ENCODE results near the gene PLD2.

PLD2 gene

DNA sequence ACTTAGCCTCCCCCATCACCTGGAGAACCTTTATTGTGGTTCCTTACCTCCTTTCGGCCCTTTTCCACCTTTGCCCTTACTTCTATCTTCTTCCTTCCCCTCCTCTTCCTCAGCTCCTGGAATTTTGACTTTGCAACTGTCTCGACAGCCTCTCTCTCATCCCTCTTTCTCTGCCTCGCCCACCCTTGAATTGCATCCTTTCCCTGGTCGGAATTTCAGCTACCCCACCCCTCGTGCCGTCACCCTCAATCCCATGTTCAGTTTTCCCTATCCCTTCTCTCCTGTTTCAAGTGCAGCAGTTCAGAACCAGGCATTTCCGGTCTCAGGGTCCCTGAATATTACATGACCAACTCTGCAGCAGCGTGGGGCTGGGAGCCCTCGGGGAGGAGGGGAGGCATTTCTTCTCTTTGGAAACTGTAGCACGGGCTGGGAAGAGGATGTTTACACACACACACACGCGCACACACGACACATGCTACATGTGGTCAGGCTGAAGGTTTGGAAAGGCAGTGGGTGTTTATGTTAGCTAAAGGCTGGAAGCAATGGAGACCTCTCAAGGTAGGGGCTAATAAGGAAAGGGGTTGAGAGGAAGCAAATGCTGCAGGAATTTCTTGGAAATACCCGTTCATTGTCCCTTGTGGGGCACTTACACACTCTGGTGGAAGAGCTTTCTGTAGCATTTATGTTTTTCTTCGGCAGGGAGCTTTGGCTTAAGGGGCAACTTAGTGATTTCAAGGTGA, 27.2 kb downstream of the PLD2 start:
- no peak for DNase-seq (ENCODE audit: low read depth in 2 of 2)

DNA sequence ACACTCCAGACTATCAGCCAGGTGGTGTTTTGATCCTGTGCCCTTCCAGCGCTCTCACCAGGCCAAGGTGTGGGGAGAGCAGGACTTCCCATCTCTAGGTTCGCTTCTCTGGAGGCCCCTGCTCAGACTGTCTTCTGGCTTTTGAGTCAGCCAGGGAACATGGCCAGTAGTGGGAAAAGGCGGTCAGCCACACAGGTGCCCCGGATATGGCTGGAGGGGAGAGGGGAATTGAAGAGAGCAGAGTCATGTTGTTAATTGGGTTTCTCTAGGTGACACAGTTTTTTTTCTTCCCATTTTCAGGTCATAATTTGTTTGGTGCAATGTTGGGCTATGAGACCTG, 27.7 kb downstream of the PLD2 start:
- DNase-seq (ENCODE audit: low read depth in 2 of 2), result no peak

DNA sequence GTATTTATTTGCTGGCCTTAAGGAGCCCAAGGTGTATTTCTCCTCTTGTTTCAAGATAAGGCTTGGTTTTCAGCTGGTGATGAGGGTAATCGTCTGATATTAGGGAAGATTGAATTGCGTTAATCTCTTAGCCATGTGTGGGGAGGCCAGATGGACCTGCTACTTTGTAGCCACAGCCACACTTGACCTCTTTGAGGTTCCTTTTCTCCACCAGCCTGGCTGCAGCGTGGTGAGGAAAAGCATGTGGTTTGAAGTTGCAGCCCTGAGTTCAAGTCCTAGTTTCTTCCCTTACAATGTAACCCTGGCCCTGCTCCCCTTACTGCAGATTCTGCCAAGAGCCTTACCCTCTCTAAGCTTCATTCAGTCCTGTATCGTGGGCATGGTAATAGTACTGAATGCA, 29.3 kb downstream of the PLD2 start:
- no peak for DNase-seq (ENCODE audit: low read depth in 2 of 2)

DNA sequence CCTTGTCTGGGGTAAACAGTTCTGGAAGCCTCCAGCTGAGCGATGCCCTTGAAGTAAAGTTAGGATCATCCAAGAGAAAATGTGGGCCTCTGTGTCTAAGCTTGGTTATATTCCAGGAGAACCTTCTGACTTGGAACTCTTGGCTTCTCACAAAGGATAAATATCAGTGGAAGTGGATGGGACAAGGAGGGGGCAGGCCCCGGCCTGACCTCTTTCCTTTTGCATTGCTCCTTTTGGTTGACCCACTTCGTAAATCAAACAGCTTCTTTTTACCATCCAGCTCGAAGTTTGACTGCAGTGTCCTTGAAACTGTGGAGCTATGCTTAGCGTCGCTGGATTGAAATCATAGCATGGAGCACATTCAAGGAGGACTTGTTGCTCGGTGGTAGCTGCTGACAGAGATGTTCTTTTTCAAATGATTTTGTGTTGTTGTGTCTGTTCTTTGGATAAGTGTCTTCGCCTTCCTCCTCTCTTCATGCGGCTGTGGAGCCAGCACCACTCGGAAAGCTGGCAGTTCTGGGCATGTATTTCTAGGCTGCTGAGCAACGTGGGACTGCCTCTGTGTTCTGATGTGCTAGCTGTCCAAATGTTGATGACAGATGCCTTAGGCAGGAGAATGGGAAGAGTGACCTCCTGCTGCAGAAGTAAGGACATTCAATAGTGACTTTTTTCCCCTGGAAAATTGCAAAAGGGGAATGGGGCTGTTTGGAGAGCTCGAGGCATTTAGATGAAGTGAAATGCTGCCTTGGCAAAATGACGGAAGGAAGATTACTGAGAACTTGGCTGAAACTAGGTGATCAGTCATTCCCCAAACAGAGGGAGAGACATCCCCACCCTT, 30.7 kb downstream of the PLD2 start:
- no peak for DNase-seq (ENCODE audit: low read depth in 2 of 2)

DNA sequence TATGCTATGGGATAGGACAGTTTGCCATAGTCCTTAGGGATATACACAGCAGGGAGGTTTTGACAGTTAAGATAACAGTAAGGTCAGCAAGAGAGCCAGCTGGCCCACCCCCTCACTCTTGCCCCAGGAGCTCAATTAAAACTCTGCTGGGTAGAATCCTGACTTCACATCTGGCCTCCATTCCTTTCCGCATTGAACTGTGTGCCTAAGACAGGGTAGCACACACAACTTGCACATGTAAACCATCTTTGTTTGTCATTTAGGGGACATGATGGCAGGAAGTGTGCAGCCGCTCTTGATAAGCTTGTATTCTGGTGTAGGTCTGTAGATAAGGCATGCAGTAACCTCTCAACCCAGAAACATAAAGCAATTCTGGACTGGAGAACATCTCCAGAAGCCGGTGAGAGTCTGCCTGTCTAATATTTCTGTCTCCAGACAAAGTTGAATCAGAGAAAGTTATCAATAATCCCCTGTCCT, 31.4 kb downstream of the PLD2 start:
- DNase-seq (ENCODE audit: low read depth in 2 of 2), result no peak

DNA sequence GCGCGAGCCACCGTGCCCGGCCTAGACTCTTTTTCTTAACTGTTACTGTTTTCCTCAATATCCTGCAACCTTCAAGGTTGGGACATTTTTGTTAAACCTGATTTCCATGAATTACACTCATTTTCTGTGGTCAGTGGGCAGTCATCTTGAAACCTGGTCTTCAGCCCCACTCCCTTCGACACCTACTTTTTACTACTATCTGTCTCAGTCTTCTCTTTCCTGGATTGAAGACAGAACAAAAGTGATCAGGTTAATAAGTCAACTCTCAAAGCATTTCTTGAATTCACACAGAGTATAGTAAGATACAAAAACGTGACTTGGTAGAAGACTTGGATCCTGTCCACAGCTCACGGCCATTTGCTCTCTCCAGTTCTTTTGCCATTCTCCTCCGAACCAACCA, 32.3 kb downstream of the PLD2 start:
- no peak for DNase-seq (ENCODE audit: low read depth in 2 of 2)

DNA sequence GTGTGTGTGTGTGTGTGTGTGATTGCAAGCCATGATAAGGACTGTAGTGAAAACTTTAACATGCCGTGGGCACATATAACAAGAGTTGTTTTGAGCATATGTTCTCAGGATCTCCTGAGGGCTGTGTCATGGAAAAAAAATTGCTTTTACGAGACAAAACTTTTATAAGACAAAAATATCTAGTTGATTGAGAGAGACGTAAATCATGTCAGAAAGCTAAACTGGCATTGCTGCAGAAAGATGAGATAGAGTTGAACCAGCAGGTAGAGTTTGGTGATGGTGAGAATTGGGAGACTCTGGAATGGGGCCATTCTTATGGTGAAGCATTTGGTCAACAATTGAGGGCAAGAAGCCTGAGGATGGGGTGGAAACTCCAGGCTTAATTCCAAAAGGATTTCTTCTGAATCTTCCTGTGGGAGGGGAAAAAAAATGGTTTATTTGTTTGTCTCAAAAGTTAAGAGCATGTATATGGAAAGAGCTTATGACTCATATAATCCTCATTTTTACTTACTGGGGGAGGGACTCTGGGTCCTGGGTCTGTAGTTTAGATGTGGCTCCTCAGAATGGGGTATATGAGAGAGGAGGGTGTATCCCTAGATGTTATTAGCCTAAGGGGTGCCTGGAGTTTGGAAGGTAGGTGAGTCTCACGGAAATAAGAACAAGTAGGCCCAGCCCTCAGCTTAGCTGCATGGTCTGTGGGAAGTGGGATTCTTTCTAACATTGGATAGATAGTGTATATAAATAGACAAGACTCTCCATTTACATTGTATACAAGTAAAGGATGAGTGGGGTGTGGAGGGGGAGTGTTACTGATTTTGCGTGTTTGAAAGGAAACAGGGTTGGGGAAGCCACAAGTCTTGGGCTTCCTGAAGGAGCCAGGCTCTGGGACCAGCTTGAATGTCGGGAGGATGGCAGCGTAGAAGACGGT, 33.3 kb downstream of the PLD2 start:
- no peak for DNase-seq (ENCODE audit: low read depth in 2 of 2)

DNA sequence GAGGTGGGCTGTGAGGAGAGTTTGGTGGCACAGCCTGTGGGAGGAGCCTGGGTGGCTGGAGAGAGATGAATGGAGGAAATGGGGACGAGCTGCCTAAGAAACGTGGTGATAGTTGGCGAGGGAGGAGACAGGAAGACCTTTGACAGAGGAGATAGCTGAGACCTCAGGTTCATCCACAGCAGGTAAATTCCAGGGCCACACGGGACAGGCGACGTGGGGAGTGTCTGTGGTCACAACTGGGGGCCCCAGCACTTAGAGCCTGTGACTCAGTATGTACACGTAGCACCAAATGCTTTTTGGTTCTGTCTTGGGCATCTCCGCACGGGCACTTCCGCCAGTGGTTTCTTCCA, 33.9 kb downstream of the PLD2 start:
- no peak for DNase-seq (ENCODE audit: low read depth in 2 of 2)

DNA sequence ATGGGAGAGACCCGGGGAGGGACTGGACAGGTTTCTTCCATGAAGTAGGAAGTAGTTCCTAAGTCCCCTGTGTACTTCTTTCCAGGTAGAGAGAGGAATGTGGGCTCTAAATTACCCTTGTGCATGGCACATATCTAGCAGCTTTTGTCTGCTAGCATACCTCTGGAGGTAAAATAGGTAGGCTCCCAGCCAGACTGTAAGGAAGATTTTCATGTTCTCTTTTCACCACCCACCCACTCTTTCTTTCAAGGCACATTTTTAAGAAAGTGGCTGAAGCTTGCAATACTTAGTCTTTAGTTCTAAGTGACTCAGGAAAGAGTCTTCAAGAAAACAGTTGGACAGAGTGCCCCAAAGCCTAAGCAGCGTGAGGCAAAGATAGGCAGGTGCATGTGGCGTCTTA, 35.4 kb downstream of the PLD2 start:
- DNase-seq (ENCODE audit: low read depth in 2 of 2), result no peak

DNA sequence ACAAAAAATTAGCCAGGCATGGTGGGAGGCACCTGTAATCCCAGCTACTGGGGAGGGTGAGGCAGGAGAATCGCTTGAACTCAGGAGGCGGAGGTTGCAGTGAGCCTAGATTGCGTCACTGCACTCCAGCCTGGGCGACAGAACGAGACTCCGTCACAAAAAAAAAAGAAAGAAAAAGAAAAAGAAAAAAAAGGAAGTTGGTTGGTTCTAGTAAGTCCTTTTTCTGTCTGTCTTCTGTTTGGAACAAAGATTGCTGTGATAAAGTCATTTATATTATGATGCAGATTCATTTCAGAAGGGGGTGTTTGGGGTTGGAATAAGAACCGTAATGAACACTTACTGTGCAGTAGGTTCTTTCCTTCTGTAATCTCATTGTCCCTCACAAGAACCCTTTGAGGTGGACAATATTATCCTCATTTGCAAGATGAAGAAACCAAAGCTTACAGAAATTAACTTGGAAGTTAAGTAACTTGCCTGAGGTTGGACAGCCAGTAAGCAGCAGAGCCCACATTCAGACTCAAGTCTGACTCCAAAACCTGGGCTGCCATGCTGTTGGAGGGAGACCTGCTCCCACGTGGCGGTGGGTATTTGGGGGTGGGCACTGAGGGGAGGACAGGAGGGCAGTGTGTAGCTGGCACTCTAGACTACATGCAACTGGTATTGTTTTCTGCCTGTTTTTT, 36.5 kb downstream of the PLD2 start:
- DNase-seq (ENCODE audit: low read depth in 2 of 2), result no peak

DNA sequence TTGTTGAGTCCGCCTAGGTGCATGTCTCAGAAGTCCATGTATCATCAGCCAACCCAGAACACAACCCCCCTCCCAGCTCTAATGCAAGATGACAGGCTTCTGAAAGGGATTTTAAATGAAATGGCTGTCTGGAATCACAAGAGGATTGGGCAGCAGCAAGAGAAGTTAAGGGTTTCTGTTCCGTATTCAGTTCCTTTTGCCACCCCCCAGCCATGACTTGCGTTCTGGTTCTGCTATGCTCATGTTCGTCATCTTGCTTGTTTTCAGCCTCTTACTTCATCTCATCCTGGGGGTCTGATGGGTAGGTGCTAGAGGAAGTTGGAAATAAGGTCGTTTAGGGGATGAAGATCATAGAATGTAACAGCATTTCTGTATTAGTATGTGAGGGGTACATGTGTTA, 38.2 kb downstream of the PLD2 start:
- no peak for DNase-seq (ENCODE audit: low read depth in 2 of 2)

DNA sequence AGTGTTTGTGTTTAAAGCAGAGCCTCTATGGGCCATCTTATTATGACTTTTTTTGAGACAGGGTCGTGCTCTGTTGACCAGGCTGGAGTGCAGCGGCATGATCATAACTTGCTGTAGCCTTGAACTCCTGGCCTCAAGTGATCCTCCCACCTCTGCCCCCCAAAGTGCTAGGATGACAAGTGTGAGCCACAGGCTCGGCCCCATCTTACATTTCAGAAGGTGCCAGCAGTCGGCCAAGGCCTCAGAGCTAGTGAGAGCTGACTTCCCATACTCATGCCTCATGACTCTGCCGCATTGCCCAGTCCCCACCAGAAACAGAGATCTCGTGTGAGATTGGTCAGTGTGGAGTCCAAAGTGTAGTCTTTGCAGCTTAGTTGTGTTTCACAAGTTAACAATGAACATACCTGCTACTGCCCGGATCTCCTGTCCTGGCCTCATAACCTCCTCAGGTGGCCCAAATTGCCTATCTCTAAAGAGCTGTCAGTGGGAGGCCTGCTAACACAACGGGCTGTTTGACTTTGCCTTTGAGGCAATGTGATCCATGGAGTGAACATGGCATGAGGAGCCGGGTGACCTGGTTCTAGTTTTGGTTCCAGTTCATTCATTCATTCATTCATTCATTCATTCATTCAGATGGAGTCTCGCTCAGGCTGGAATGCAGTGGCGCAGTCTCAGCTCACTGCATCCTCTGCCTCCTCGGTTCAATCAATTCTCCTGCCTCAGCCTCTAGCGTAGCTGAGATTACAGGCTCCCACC, 39.9 kb downstream of the PLD2 start:
- no peak for DNase-seq (ENCODE audit: low read depth in 2 of 2)

DNA sequence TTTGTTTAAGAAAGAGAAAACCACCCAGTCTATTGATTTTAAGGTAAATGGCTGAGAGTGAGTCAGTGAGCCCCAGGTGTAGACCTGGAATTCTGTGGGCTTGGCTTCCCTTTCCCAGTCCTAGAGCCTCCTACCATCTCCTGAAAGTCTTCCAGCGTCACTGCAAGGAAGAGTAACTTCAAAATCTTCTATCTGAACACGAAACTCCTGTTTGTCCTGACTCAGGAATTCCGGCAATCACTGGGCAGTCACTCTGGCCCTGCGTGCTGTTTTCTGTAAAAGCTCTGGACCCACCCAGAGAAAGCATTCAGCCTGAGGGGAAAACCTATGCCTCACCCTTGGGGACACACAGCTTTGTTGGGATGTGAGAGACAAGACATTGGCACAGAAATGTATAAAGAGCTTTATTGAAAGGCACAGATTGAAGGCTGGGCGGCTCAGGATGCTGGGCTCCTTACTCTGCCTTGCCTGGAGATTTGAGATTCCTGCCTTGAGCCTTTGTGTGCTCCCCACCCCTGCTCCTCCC, 42.1 kb downstream of the PLD2 start:
- DNase-seq (ENCODE audit: low read depth in 2 of 2), result no peak

DNA sequence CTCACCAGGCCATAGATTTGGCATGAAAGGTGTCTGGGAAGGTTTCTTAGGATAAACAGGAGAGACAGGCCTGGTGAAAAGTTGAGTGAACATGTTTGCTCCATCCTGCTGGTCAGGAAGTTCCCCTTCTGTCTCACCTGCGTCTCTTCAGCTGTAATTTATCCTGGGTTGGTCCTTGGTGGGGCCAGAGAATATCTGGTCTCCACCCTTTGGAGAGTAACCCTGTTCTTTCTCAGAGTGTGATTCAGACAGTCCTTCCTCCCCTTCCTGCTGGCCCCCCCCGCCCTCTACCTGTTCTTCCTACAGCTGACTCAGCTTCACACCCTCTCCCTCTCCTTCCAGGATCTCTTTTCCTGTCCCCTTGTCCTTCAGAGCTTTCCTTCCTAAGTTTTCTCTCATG, 43.3 kb downstream of the PLD2 start:
- DNase-seq (ENCODE audit: low read depth in 2 of 2), result no peak

DNA sequence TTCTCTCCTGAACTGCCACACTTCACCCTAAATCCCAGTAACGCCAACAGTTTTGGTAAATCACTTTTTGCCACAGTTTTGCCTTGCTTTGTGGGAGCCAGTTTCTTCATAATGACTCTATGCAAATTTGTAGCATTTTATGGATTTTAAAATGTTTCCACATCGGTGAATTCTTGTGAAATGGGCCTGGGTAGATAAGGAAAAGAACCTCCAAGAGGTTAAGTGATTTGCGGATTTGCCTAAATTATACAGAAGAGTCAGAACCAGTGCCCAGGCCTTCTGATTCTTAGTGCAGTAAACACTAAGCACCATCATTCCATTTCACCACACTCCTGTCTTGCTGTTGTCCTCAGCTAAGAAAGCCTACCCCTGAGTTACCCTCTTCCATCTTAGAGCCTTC, 44.1 kb downstream of the PLD2 start:
- no peak for DNase-seq (ENCODE audit: low read depth in 2 of 2)

DNA sequence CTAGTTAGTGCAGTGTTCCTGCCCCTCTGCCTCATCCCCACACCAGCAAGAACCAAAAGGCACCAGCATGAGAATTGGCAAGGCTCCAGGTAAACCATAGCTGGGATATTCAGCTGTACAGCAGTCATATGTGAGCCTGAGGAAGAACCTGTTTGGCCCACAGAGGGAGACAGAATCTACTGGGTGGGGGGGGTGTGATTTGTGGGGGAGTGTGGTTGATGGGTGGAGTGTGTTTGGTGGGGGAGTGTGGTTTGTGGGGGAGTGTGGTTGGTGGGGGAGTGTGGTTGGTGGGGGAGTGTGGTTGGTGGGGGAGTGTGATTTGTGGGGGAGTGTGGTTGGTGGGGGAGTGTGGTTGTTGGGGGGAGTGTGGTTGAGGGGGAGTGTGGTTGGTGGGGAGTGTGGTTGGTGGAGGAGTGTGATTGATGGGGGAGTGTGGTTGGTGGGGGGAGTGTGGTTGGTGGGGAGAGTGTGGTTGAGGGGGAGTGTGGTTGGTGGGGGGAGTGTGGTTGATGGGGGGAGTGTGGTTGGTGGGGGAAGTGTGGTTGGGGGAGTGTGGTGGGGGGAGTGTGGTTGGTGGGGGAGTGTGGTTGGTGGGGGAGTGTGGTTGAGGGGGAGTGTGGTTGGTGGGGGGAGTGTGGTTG, 45.7 kb downstream of the PLD2 start:
- DNase-seq (ENCODE audit: low read depth in 2 of 2), result no peak

DNA sequence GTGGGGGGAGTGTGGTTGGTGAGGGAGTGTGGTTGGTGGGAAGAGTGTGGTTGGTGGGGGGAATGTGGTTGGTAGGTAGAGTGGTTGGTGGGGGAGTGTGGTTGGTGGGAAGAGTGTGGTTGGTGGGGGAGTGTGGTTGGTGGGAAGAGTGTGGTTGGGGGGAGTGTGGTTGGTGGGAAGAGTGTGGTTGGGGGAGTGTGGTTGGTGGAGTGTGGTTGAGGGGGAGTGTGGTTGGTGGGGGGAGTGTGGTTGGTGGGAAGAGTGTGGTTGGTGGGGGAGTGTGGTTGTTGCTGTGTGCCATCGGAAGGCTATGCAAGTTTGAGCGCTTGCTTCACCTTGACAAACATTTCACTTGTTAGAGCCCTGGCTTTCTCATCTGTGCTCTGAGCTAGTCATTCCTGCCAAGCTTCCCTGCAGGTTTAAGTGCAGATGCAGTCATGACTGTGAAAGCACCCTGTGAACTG, 46.3 kb downstream of the PLD2 start:
- no peak for DNase-seq (ENCODE audit: low read depth in 2 of 2)

DNA sequence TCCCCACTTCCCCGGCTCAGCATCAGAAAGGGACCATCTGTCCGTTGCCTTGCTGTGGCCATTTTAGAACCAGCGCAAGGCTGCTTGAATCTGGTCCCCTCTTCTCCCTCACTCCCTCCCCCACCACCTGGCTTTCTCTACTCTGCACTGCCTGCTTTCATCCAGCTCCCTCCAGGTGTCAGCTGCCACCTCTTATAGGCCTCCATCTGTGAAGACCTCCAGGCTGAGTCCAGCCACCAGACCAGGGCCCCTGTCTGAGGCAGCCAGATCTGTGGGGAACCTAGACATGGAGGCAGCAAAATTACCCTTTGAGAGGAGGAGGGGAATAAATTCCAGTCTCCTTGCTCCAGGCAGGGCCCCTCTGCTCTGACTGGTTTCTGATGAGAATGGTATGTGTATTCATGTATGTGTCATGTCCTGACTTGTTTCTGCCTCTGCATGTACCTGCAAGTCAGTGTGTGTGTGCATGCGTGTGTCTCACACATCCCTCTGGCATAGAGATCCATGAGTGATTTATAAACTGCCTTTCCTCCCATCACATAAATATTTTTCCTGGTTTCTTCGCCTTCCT, 47.2 kb downstream of the PLD2 start:
- no peak for DNase-seq (ENCODE audit: low read depth in 2 of 2)

DNA sequence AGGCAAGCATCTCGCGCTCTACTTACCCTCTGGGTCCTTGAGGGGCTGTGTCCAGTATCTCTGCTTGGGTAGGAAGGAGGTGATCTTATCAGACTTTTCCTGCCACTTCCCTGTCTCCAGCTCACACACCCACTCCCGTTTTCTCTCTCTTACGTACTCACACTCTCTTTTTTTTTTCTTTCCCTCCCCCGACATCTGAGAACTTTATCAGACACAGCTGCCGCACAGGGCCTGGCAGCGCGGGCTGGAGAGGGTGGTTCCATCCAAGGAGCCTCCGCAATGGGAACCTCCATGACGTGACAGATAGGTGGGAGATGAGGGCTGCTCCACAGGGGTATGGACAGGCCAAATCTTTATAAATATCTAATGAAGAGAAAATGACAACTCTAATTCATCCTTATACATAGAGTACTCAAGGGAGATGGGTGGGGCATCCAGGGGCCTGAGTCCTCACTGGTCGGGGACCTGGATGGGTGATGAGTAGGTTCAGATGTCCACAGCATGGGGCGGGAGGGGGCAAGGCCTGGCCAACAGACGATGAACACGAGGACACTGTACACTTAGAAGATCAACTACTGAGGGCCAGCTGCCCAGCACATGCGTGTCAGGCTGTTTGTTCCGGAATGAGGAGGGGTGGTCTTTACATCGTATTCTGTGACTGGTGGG, 49.5 kb downstream of the PLD2 start:
- no peak for DNase-seq (ENCODE audit: low read depth in 2 of 2)
